SK-N-SH treated with all-trans-retinoic acid at 6 μM for 48 hours (cell line): ENCODE results near the gene ATP7B.
"Not testable (repeated sequence)": the region's sequence is repeated elsewhere in the genome, so short reads cannot be mapped to it uniquely, and the experiment has no call there.

Source experiments
- ATAC-seq: fragments of 200-7000 bp; cut with Tn5 transposase; 3 replicates; pipeline ENCODE4 v1.9.1; 2020; ENCODE audit warnings: mild to moderate bottlenecking, moderate library complexity
- ARNTL ChIP-seq: fragments of 450-650 bp; formaldehyde crosslinking; IDR thresholded peaks from 2 replicates; pipeline ENCODE4 v1.5.0; 2020; ENCODE audit warnings: low read depth, mild to moderate bottlenecking, moderate library complexity, borderline replicate concordance
- BACH2 ChIP-seq: fragments of 250-450 bp; sonication (Bioruptor Pico); IDR thresholded peaks from 2 replicates; pipeline ENCODE4 v1.9.0; 2021; ENCODE audit warnings: mild to moderate bottlenecking, borderline replicate concordance
- CSDC2 ChIP-seq: fragments of 250-450 bp; sonication (Bioruptor Pico); IDR thresholded peaks from 2 replicates; pipeline ENCODE4 v1.5.0; 2020; ENCODE audit warnings: mild to moderate bottlenecking, moderate library complexity
- ESRRG ChIP-seq: fragments of 250-450 bp; sonication (Bioruptor Pico); IDR thresholded peaks from 2 replicates; pipeline ENCODE4 v1.6.1; 2021; ENCODE audit warnings: mild to moderate bottlenecking
- GLIS3 ChIP-seq: fragments of 250-450 bp; sonication (Bioruptor Pico); IDR thresholded peaks from 2 replicates; pipeline ENCODE4 v1.5.0; 2020; ENCODE audit warnings: mild to moderate bottlenecking, moderate library complexity
- ISL1 ChIP-seq: fragments of 250-450 bp; sonication (Bioruptor Pico); IDR thresholded peaks from 2 replicates; pipeline ENCODE4 v2.1.2; 2022; ENCODE audit warnings: mild to moderate bottlenecking, moderate library complexity
- PPARA ChIP-seq: fragments of 250-450 bp; sonication (Bioruptor Pico); IDR thresholded peaks from 2 replicates; pipeline ENCODE4 v1.5.0; 2020; ENCODE audit warnings: mild to moderate bottlenecking, borderline replicate concordance
- RARB ChIP-seq: fragments of 250-450 bp; sonication (Bioruptor Pico); IDR thresholded peaks from 2 replicates; pipeline ENCODE4 v1.8.0; 2021; ENCODE audit warnings: mild to moderate bottlenecking, moderate library complexity
- SNAI2 ChIP-seq: fragments of 250-450 bp; sonication (Bioruptor Pico); IDR thresholded peaks from 2 replicates; pipeline ENCODE4 v1.5.0; 2020; ENCODE audit warnings: mild to moderate bottlenecking, moderate library complexity
- TCF4 ChIP-seq: fragments of 250-450 bp; sonication (Bioruptor Pico); IDR thresholded peaks from 2 replicates; pipeline ENCODE4 v1.8.0; 2021; ENCODE audit warnings: mild to moderate bottlenecking, moderate library complexity, borderline replicate concordance
- TOX ChIP-seq: fragments of 250-450 bp; sonication (Bioruptor Pico); IDR thresholded peaks from 2 replicates; pipeline ENCODE4 v1.8.0; 2021; ENCODE audit warnings: mild to moderate bottlenecking, moderate library complexity, borderline replicate concordance
- ZC3H10 ChIP-seq: fragments of 250-450 bp; sonication (Bioruptor Pico); IDR thresholded peaks from 2 replicates; pipeline ENCODE4 v1.5.1; 2021; ENCODE audit warnings: mild to moderate bottlenecking, moderate library complexity
- ZFP30 ChIP-seq: fragments of 450-650 bp; formaldehyde crosslinking; IDR thresholded peaks from 2 replicates; pipeline ENCODE4 v1.5.0; 2022; ENCODE audit warnings: mild to moderate bottlenecking, moderate library complexity
- ZNF565 ChIP-seq: fragments of 450-650 bp; formaldehyde crosslinking; conservative IDR thresholded peaks from 2 replicates; pipeline ENCODE4 v1.5.0; 2020; ENCODE audit warnings: low read depth, mild to moderate bottlenecking, moderate library complexity
- ZNF70 ChIP-seq: fragments of 450-650 bp; formaldehyde crosslinking; IDR thresholded peaks from 2 replicates; pipeline ENCODE4 v1.5.0; 2020; ENCODE audit warnings: mild to moderate bottlenecking, moderate library complexity
- ZNF8 ChIP-seq: fragments of 450-650 bp; formaldehyde crosslinking; IDR thresholded peaks from 2 replicates; pipeline ENCODE4 v1.5.0; 2020; ENCODE audit warnings: mild to moderate bottlenecking, moderate library complexity
- TF ChIP-seq, protein P1 (sequence below): fragments of 250-450 bp; sonication (Bioruptor Pico); IDR thresholded peaks from 2 replicates; pipeline ENCODE4 v1.8.0; 2020; ENCODE audit warnings: mild to moderate bottlenecking, moderate library complexity, borderline replicate concordance
- TF ChIP-seq, protein P2 (sequence below): fragments of 250-450 bp; sonication (Bioruptor Pico); IDR thresholded peaks from 2 replicates; pipeline ENCODE4 v1.5.0; 2020; ENCODE audit warnings: mild to moderate bottlenecking, moderate library complexity
- TF ChIP-seq, protein P3 (sequence below): fragments of 250-450 bp; sonication (Bioruptor Pico); IDR thresholded peaks from 2 replicates; pipeline ENCODE4 v1.5.1; 2020; ENCODE audit warnings: low read depth, mild to moderate bottlenecking, moderate library complexity
- TF ChIP-seq, protein P4 (sequence below): fragments of 250-450 bp; sonication (Bioruptor Pico); IDR thresholded peaks from 2 replicates; pipeline ENCODE4 v1.5.1; 2021; ENCODE audit warnings: mild to moderate bottlenecking, moderate library complexity

The ATP7B gene

DNA sequence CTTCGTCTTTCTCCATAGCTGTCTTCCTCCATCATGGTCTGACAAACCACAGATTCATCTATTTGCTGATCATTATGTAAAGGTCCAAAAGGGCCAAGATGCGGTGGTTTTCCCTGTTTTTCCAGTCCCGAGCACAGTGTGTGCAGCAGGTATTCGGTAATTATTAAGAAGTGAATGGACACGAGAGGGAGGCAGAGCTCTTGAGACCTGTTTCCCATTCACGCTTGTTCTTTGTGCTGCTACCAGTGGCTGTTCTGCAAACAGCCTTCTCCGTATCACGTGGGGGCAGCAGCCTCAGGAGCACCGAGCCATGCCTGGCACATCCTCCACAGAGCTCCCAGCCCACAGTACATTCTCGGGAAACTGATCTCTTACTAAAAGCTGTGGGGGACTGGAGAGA, 99.2 kb downstream of the ATP7B start:
- ATAC-seq: no peak
- TF ChIP-seq SNAI2 (CRISPR knock-in tag) (no peak), BACH2 (CRISPR knock-in tag) (no peak), TOX (CRISPR knock-in tag) (no peak), TCF4 (CRISPR knock-in tag) (no peak), ARNTL (CRISPR knock-in tag) (no peak)
- TF ChIP-seq, protein P1, sequence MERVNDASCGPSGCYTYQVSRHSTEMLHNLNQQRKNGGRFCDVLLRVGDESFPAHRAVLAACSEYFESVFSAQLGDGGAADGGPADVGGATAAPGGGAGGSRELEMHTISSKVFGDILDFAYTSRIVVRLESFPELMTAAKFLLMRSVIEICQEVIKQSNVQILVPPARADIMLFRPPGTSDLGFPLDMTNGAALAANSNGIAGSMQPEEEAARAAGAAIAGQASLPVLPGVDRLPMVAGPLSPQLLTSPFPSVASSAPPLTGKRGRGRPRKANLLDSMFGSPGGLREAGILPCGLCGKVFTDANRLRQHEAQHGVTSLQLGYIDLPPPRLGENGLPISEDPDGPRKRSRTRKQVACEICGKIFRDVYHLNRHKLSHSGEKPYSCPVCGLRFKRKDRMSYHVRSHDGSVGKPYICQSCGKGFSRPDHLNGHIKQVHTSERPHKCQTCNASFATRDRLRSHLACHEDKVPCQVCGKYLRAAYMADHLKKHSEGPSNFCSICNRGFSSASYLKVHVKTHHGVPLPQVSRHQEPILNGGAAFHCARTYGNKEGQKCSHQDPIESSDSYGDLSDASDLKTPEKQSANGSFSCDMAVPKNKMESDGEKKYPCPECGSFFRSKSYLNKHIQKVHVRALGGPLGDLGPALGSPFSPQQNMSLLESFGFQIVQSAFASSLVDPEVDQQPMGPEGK (CRISPR knock-in tag): no peak

DNA sequence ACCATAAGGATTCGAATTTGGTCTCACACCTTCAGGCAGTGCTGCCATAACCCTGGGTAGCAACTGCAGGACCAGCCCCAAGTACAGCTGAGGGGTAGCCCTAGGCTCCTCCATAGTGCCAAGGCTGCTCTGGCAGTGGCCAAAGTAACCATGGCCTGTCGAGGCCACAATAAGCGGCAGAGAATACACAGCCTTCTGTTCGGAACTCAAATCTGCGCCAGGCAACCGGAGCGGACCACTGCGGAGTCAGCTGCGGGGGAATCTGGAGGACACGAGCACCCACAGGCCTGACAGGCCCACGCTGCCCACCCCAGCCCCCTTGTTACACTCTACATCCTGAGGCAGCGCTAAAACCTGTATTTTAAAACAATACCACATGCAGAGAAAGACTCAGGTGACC, 100.7 kb downstream of the ATP7B start:
- TF ChIP-seq ARNTL (CRISPR knock-in tag): no peak
- TF ChIP-seq PPARA (CRISPR knock-in tag): no peak
- TF ChIP-seq ISL1: no peak
- TF ChIP-seq, protein P2, sequence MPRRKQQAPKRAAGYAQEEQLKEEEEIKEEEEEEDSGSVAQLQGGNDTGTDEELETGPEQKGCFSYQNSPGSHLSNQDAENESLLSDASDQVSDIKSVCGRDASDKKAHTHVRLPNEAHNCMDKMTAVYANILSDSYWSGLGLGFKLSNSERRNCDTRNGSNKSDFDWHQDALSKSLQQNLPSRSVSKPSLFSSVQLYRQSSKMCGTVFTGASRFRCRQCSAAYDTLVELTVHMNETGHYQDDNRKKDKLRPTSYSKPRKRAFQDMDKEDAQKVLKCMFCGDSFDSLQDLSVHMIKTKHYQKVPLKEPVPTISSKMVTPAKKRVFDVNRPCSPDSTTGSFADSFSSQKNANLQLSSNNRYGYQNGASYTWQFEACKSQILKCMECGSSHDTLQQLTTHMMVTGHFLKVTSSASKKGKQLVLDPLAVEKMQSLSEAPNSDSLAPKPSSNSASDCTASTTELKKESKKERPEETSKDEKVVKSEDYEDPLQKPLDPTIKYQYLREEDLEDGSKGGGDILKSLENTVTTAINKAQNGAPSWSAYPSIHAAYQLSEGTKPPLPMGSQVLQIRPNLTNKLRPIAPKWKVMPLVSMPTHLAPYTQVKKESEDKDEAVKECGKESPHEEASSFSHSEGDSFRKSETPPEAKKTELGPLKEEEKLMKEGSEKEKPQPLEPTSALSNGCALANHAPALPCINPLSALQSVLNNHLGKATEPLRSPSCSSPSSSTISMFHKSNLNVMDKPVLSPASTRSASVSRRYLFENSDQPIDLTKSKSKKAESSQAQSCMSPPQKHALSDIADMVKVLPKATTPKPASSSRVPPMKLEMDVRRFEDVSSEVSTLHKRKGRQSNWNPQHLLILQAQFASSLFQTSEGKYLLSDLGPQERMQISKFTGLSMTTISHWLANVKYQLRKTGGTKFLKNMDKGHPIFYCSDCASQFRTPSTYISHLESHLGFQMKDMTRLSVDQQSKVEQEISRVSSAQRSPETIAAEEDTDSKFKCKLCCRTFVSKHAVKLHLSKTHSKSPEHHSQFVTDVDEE: no peak
- no peak for TF ChIP-seq GLIS3 (CRISPR knock-in tag)
- TF ChIP-seq ESRRG (CRISPR knock-in tag): no peak
- no peak for TF ChIP-seq TCF4 (CRISPR knock-in tag)
- no peak for TF ChIP-seq SNAI2 (CRISPR knock-in tag)
- TF ChIP-seq, protein P3, sequence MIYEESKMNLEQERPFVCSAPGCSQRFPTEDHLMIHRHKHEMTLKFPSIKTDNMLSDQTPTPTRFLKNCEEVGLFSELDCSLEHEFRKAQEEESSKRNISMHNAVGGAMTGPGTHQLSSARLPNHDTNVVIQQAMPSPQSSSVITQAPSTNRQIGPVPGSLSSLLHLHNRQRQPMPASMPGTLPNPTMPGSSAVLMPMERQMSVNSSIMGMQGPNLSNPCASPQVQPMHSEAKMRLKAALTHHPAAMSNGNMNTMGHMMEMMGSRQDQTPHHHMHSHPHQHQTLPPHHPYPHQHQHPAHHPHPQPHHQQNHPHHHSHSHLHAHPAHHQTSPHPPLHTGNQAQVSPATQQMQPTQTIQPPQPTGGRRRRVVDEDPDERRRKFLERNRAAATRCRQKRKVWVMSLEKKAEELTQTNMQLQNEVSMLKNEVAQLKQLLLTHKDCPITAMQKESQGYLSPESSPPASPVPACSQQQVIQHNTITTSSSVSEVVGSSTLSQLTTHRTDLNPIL (CRISPR knock-in tag): no peak
- no peak for TF ChIP-seq ZNF70 (CRISPR knock-in tag)
- TF ChIP-seq ZC3H10 (CRISPR knock-in tag): no peak
- TF ChIP-seq, protein P4, sequence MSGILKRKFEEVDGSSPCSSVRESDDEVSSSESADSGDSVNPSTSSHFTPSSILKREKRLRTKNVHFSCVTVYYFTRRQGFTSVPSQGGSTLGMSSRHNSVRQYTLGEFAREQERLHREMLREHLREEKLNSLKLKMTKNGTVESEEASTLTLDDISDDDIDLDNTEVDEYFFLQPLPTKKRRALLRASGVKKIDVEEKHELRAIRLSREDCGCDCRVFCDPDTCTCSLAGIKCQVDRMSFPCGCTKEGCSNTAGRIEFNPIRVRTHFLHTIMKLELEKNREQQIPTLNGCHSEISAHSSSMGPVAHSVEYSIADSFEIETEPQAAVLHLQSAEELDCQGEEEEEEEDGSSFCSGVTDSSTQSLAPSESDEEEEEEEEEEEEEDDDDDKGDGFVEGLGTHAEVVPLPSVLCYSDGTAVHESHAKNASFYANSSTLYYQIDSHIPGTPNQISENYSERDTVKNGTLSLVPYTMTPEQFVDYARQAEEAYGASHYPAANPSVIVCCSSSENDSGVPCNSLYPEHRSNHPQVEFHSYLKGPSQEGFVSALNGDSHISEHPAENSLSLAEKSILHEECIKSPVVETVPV (CRISPR knock-in tag): no peak
- TF ChIP-seq, protein P1 (CRISPR knock-in tag): no peak
- TF ChIP-seq TOX (CRISPR knock-in tag): no peak
- TF ChIP-seq ZNF8: no peak
- no peak for TF ChIP-seq ZNF565 (CRISPR knock-in tag)
- no peak for TF ChIP-seq RARB (CRISPR knock-in tag)
- TF ChIP-seq ZFP30: no peak
- no peak for TF ChIP-seq CSDC2 (CRISPR knock-in tag)

DNA sequence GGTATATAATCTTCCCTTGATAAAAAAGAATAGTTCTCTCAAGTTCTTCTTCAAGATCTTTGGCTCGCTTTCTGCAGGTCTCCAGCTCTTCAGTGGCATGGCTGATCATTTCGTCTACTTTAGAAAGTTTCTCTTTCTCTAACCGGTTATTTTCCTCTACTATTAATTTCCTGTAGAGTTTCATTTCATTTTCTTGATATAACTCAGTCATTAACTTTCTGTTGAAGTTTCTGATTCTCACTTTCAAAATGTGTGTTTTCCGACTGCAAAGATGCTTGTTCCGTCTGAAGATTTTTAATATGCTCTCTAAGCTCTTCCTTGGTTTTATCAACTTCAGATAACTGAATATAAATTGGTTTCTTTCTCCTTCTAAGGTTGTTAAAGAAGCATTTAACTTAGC, 102.0 kb downstream of the ATP7B start:
- not testable (repeated sequence) for ATAC-seq

More for the DNA sequence above, 100.7 kb downstream of the ATP7B start:
- ATAC-seq: no peak
